Hippocampal formation (tissue), 2 donors: ENCODE results near the gene SSPN.

Experiments
- DNase-seq, 2 donors: peaks; one replicate each; lab custom pipeline; 2025; lab: John Stamatoyannopoulos, UW

The SSPN gene, protein sequence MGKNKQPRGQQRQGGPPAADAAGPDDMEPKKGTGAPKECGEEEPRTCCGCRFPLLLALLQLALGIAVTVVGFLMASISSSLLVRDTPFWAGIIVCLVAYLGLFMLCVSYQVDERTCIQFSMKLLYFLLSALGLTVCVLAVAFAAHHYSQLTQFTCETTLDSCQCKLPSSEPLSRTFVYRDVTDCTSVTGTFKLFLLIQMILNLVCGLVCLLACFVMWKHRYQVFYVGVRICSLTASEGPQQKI

GRCh38 chr12:26195250-26195640 is at the start of gene SSPN:
Gene SSPN (plus strand): TSS chr12:26195573. CDS start chr12:26195673, 100 bp downstream.
- DNase-seq = peak; percentile 63 to 79

DNA sequence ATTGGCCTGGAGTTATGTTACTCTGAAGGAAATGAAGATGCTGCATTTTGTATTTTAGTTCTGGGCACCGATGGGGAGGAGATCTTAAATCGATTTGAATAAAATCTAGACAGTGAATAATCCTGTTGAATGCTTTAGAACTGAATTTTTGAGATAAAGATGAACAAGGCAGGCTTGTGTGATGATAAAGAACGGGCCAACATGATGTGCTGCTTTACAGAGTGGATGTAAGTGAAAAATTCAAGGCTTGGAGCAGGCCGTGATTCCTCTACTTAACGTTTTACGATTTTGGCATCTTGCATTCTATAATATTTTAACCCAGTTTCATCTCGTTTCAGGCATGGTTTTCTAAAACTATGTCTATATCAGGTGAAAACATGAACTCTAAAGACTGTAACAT is 47.1 kb upstream of the SSPN start:
- DNase-seq = no peak

GRCh38 chr12:26149968-26150500 is 45.3 kb upstream of the SSPN start:
- no peak for DNase-seq

- DNase-seq = no peak
Observed at GRCh38 chr12:26150736-26151450, 44.5 kb upstream of the SSPN start.

DNA sequence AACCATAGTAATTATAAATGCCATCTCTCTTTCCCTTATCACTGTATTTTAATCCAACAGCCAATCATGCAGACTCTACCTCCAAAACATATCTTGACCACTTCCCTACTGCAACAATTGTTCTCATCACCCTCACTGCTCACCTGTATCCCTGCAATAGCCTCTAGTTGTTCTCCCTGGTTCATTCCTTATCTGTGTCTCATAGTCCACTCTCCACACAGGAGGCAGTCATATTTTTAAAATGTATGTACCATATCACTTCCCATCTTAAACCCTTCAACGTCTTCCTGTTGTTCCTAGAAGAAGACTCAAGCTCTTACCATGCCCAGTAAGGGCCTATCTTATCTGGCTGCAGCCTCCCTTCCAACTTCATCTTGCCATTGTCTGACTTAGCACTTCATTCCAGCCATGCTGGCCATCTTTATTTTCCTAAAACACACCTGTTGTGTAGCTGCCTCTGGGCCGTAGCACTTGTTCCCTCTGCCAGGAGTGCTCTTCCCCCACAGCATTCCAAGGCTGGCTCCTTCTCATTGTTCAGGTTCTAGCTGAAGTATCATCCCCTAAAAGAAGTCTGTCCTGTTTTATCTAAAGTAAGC is 42.8 kb upstream of the SSPN start:
- DNase-seq = no peak

DNA sequence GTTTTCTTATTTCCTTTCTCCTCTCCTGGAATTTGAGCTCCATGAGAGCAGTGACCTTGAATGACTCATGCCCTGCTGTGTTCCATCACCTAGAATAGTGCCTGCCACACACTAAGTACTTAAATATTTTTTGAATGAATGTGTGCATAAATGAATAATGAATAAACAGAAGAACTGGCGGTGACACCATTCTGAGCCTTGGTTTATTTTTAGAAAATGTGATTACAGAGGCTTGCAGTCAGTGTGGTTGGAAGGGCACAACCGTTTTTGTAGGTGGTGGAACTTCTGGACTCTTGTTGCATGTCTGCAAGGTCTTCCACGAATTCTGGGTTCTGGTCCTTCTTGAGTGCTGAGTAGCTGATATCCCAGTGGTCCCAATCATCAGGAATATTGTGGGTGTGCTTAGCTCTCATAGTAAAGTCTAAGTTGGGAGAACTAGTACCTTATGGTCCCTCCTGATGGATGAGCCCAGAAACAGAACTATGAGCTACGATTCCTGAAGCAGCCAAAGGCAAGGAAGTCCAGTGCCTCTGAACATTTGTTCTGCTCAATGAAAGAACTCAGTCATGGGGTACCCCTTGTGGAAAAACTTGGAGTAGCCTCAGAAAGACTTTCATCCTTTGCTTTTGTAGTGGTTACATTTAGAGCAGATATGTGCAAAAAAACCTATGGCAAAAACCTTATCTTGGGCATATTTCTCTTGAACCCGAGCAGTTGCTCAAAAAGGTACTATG is 41.8 kb upstream of the SSPN start:
- DNase-seq = no peak

DNA sequence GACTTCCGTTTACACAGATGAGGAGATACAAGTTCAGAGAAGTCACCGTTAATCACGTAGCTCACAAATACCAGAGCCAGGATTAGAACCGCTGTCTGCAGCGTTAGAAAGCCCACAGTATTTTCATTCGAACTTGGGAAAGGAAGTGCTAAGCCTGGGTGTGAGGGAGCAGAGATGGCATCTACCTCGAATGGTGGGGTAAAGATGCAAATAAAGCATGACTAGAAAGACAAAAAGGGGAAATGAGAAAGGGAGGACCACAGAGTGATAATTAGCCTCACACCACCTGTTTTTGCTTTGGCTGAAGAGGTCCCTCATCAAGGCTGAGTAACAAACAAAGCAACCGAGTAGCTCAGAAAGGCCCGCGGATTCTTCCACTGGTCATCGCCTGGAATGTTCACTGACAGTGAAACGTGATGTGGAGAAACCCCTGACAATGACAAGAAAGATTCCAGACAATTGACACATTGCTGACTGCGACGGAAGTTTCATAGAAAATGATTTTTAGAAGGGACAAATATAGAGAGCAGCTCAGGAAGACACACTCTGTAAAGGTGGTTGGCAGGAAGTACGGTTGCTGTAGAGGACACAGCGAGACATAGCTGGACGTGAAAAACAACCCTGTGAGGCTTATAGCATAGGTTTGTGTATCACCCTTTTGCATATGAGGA is 39.0 kb upstream of the SSPN start:
- no peak for DNase-seq

DNA sequence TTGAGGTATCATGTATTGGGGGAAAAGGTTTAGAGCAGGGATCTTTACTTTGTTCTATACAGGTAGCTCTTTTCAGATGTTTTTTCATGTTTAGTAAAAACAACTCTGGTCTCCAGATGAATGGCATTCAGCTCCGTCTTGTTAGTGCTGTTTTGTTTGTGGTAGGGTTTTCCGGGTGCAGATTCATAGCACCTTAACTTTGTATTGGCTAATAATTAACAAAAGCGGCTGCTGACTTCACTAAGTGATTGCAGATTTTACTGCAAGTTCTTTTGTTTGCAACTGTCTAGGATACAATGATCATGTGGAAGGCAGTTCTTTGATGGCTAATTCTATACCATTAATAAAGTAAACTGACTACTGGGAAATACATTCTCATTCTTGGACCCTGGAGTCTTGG is 38.4 kb upstream of the SSPN start:
- no peak for DNase-seq

DNA sequence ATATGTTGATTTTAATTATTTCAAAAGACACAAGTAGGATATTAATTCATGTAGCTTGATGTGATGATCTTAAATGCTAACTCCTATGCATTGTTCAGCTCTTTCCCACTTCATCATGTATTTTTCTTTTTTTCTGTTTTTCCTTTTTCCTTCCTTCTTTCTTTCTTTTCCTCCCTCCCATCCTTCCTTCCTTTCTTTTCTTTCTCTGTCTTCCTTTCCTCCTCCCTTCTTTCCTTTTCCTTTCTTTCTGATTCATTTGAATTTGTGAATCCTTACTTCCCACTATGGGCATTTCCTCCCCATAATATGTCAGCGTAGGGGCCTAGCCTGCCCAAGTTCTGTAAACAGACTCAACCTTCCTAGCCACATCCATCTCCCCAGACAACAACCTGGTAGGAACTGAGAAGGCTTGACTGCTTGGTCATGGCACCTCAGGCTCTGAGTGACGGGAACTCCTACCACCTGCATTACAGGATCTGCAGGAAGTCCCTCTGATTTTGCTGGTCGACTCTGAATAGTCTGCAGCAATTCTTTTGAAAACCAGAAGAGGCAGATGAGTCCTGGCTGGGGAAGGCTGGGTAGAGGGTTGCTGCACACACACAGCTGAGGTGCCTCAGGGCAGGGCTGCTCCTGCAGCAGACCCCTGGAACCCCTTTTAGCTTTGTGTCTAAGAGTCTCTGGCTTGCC is 37.2 kb upstream of the SSPN start:
- DNase-seq = no peak

- DNase-seq = no peak
Observed at GRCh38 chr12:26162174-26162573, 33.2 kb upstream of the SSPN start.

- DNase-seq = no peak
Observed at GRCh38 chr12:26162905-26163304, 32.5 kb upstream of the SSPN start.

GRCh38 chr12:26164118-26164517 is 31.3 kb upstream of the SSPN start:
- DNase-seq = no peak

DNA sequence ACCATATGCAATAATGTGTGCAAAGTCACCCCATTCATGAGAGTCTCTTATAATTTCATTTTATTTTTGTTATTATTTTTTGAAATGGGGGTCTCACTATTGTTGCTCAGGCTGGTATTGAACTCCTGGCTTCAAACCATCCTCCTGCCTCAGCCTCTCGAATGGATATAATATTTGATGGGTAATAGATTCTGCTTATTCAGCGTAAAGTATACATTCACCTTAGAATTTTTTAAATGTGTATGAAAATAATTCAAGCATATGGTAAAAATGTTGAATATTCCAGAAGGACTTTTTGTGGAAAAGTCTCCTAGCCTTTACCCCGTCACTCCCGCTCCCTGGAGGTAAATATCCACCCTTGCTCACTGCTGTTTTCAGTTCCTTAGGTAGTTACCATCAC is 23.4 kb upstream of the SSPN start:
- DNase-seq = no peak

GRCh38 chr12:26172539-26172938 is 22.8 kb upstream of the SSPN start:
- DNase-seq = no peak

DNA sequence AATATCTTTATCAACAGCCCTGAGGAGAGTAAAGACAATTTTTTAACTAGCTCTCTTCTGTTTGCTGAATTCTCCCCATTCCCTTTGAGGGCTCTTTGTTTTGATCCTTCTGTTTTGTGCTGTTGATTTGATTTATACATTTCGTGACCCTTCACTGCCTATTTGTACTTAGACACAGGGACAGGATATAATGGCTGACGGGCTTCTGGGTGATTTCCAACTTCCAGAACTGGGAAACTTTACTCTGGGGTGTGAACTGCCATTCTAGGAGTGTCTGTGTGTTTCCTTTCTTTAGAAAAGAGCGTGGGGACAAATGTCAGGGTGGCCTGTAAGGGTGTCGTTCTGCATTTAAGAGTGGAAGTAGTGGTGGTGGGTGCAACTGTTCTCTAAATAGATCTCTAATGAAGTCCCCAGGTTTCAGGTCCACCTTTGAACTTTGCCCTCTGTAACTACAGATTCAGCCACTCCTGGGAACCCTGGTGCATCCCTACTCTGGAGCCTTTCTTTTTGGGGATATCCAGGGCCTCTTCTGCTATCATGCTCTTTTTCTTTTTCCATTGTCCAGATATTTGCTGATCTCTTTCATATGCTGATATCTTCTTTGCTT is 22.3 kb upstream of the SSPN start:
- no peak for DNase-seq

GRCh38 chr12:26176725-26177124 is 18.6 kb upstream of the SSPN start:
- no peak for DNase-seq

DNA sequence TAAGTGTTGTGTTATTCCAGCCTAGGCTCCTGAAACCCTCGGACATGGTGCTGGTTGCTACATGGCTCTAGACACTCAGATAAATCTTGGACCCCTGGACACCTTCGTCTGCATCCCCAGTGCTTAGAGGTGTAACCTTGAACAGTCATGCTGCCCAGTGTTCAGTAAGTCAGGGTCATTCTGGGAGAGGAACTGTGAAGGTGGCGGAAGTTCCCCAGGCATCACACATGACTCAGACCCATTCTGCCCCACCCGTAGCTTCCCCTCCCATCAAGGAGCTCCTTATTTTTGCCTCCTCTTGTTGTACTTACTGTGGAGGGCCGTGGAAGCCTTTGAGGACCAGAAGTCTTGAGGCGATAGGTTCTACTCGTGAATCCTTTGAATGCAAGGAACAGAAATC is 18.1 kb upstream of the SSPN start:
- DNase-seq = no peak

- DNase-seq = no peak
Observed at GRCh38 chr12:26179826-26180225, 15.5 kb upstream of the SSPN start.

GRCh38 chr12:26182377-26182776 is 13.0 kb upstream of the SSPN start:
- no peak for DNase-seq

DNA sequence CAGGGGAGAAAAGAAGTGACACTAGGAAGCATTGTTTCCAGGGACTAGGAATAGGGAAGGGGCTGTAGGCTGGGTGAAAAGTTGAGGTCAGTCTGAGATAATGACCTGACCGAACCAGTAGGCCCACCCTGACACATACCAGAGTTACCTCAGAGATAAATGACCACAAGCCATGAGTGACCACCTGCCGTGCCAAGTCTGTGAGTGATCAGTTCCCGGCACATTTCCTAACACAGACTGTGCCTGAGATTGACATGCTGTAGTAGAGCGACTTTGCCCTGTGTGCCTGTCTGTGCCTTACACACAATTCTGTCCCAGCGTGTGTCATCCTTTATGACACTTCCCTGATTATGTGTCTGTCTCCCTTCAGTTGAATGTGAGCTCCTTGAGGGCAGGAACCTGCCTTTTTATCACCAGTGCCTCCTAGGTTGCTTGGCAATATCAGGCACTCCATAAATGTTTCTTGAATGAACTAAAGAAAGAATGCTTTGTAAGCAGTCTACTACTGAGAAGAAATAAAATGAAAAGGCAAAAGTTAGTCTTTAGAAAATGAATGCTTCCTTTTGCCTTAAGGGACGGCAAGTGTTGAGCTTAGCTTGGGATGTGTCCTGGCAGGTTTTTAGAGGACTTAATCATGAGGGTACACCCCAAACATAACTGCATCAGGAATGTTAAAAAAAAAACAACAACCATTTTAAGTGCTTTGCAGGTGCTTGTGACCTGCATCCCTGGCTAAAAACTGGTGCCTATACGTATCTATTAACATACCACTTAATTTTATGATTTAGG is 9.6 kb upstream of the SSPN start:
- no peak for DNase-seq
